Gastrocnemius medialis (tissue), 4 donors: ENCODE measurements around the gene SPATS2L.

Source experiments
- CTCF ChIP-seq, 5 experiments: fragments of 450-650 bp in 3 of 5; fragments of 200-600 bp in 2 of 5; sonication (generic) in 2 of 5; IDR thresholded peaks in 4 of 5; conservative IDR thresholded peaks in 1 of 5; 1 replicate in 4 of 5; 2 replicates in 1 of 5; pipeline ENCODE4 v1.5.1; 2016 to 2019; ENCODE audit warnings: antibody characterized with exemption in 5 of 5, mild to moderate bottlenecking in 3 of 5, moderate library complexity in 3 of 5
- POLR2A ChIP-seq, 2 donors: fragments of 450-650 bp; IDR thresholded peaks; one replicate each; pipeline ENCODE4 v1.6.1; 2017; ENCODE audit warnings: antibody characterized with exemption in 2 of 2, mild to moderate bottlenecking in 2 of 2, moderate library complexity in 2 of 2

GRCh38 chr2:200301953-200302858 lies 4.3 kb upstream of the SPATS2L start:
- TF ChIP-seq CTCF (IDR thresholded peaks at IDR 0.05 in 4 of 5, conservative IDR thresholded peaks at IDR 0.05 in 1 of 5) (no peak), POLR2A (IDR thresholded peaks at IDR 0.05) (no peak)
